ENCODE results near the gene CTNNA2. TPM values are rescaled to one million over a fixed set of nuclear protein-coding genes. Genes with fewer than 3 reads are reported as not detected.

Gene CTNNA2
- total and polyA plus RNA-seq, 2 of the 8 experiments (the other 6 are each of a cell fraction or from before 2014, with no cell fraction given) = 3.9 to 9.0 TPM

DNA sequence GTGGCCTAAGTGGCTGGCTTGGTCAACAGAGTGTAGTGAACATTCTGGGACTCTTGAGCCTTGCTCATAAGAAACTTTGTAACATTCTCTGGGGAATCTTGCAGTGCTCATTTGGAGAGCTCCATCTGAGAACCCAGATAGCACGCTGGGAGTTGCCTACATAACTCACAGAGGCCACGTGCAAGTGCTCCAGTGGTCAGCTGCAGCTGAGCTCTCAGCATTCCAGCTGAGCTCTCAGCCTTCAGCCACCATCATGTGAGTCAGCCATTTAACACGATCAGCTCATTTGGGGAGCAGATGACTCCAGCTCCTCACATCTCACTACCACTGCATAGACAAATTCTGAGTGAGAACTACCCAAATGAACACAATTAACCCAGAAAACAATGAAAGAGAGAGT lies 25.5 kb upstream of the CTNNA2 start (continued):
- TF ChIP-seq, protein P1, sequence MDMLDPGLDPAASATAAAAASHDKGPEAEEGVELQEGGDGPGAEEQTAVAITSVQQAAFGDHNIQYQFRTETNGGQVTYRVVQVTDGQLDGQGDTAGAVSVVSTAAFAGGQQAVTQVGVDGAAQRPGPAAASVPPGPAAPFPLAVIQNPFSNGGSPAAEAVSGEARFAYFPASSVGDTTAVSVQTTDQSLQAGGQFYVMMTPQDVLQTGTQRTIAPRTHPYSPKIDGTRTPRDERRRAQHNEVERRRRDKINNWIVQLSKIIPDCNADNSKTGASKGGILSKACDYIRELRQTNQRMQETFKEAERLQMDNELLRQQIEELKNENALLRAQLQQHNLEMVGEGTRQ (IDR thresholded peaks at IDR 0.05; ENCODE audit: low read length) = no peak
- no peak for TF ChIP-seq TCF12 (IDR thresholded peaks at IDR 0.05; ENCODE audit: low read depth, low read length)
- no peak for TF ChIP-seq SP2 (IDR thresholded peaks at IDR 0.05; ENCODE audit: low read length)
- no peak for TF ChIP-seq POU5F1 (IDR thresholded peaks at IDR 0.05; ENCODE audit: low read depth, low read length)
- TF ChIP-seq RBBP5 (IDR thresholded peaks at IDR 0.05; ENCODE audit: borderline replicate concordance, low read depth, low read length) = no peak
- no peak for TF ChIP-seq SRF (IDR thresholded peaks at IDR 0.05; ENCODE audit: low read depth, low read length)
- TF ChIP-seq SIRT6 (IDR thresholded peaks at IDR 0.05; ENCODE audit: low read length) = no peak
- TF ChIP-seq TAF1 (IDR thresholded peaks at IDR 0.05; ENCODE audit: low read depth, low read length) = no peak
- TF ChIP-seq, protein P2, sequence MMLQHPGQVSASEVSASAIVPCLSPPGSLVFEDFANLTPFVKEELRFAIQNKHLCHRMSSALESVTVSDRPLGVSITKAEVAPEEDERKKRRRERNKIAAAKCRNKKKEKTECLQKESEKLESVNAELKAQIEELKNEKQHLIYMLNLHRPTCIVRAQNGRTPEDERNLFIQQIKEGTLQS (IDR thresholded peaks at IDR 0.05; ENCODE audit: insufficient read depth, low read depth, low read length) = no peak
- TF ChIP-seq MAFK (IDR thresholded peaks at IDR 0.05; ENCODE audit: low read depth, low read length) = no peak
- no peak for TF ChIP-seq TAF7 (optimal IDR thresholded peaks at IDR 0.05; ENCODE audit: borderline replicate concordance, low read depth, low read length)
- TF ChIP-seq CHD2 (IDR thresholded peaks at IDR 0.05; ENCODE audit: low read length) = no peak
- no peak for TF ChIP-seq CTBP2 (IDR thresholded peaks at IDR 0.05; ENCODE audit: borderline replicate concordance, insufficient read depth, insufficient read length, low read length)
- no peak for TF ChIP-seq GTF2F1 (IDR thresholded peaks at IDR 0.05; ENCODE audit: borderline replicate concordance, low read depth, low read length)
- no peak for TF ChIP-seq FOSL1 (IDR thresholded peaks at IDR 0.05; ENCODE audit: insufficient read depth, low read depth, low read length)

Data from H1 (cell line).